GM10266 (cell line): Measurements from ENCODE around the gene PRKACB.

Experiments used
- DNase-seq: peaks from one replicate; pipeline ENCODE4 v3.0.0; 2012; ENCODE audit errors: extremely low spot score
- TF ChIP-seq, protein P1 (sequence below): IDR thresholded peaks from 2 replicates; pipeline ENCODE4 v1.5.1; 2012; ENCODE audit warnings: mild to moderate bottlenecking, low read depth; ENCODE audit not compliant: control insufficient read depth, insufficient read depth; ENCODE audit errors: missing control alignments

PRKACB gene

DNA sequence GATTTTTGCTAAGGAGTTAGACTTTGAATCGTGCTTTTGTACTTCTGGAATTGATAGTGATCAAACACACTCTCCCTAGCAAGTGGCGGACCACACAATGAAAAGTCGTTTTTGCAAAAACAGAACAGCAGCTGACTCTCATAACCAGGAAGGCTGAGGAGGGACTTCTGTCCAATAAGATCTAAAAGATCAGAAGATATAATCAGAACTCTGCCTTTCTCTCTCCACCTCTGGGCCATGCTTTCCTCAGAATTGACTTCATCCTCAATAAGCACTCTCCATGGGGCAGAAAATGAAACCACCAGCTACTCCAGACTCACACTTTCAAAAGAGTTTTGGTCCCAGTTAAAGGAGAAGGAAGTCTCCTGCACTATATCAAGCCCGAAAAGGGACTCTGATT lies 102.1 kb downstream of the PRKACB start:
- no peak for DNase-seq
- TF ChIP-seq, protein P1, sequence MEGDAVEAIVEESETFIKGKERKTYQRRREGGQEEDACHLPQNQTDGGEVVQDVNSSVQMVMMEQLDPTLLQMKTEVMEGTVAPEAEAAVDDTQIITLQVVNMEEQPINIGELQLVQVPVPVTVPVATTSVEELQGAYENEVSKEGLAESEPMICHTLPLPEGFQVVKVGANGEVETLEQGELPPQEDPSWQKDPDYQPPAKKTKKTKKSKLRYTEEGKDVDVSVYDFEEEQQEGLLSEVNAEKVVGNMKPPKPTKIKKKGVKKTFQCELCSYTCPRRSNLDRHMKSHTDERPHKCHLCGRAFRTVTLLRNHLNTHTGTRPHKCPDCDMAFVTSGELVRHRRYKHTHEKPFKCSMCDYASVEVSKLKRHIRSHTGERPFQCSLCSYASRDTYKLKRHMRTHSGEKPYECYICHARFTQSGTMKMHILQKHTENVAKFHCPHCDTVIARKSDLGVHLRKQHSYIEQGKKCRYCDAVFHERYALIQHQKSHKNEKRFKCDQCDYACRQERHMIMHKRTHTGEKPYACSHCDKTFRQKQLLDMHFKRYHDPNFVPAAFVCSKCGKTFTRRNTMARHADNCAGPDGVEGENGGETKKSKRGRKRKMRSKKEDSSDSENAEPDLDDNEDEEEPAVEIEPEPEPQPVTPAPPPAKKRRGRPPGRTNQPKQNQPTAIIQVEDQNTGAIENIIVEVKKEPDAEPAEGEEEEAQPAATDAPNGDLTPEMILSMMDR: no peak

DNA sequence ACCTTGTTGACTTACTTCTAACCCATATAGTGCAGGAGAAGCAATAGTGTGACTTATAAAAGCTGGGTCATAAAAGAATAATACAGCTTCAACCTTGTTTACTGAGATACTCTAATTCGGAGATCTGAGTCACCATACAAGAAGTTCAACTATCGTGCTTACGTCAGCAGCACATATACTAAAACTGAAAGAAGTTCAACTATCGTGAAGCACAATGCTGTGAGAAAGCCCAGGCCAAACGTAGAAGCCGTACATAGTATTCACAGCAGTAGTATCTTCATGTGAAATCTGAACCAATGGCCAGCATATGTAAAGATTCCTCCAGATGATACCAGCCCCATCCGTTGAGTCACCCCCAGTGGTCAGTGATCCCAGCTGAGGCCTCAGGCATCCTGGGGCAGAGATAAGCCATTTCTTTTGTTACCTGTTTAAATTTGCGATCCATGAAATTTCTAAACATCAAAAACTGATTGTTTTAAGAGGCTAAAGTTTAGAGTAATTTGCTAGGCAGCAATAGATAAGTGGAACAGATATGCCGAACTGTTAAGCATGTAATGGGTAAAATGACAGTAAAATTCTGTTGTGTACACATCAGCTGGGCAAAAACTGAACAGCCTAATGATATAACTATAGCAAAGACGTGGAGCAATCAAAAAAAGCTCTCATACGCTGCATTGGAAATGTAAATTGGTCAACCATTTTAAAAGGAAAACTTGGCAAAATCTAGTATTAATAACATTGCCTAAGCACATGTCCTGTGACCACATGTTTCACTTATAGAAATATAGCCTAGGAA lies 103.6 kb downstream of the PRKACB start:
- DNase-seq: no peak
- TF ChIP-seq, protein P1: no peak

DNA sequence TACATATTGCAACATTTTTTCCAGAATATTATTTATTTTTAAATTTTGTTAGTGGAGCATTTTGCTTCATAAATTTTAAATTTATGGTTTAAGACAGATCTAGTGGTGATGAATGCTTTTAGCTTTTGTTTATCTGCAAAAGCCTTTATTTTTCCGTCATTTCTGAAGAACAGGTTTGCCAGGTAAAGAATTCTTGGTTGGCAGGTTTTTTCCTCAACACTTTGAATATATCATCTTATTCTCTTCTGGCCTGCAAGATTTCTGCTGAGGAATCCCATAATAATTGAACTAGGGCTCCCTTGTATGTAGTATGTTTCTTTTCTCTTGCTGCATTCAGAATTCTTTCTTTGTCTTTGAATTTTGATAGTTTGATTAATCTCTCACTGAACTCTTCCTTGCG lies 106.6 kb downstream of the PRKACB start:
- TF ChIP-seq, protein P1: no peak
- DNase-seq: no peak

GRCh38 chr1:84253036-84253435 lies 109.0 kb downstream of the PRKACB start:
- TF ChIP-seq, protein P1: no peak
- no peak for DNase-seq

DNA sequence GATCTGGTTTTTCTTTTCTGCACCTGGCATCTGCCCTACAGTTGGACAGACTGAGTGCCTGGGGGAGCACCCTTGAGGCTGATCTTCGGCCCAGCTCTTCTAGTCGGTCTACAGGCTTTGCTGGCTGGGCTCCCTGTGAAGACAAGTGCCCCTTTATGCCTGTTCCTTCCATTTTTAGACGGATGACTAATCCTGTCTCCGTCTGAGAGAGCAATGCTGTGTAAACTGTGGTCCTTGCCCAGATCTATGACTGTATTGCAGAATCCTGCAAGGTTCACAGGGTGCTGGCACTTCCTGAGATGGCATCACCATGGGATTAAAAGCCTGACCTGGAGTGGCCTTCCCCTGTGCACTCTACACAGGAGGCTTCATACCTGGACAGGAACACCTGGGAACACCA lies 109.8 kb downstream of the PRKACB start:
- TF ChIP-seq, protein P1: no peak
- no peak for DNase-seq

DNA sequence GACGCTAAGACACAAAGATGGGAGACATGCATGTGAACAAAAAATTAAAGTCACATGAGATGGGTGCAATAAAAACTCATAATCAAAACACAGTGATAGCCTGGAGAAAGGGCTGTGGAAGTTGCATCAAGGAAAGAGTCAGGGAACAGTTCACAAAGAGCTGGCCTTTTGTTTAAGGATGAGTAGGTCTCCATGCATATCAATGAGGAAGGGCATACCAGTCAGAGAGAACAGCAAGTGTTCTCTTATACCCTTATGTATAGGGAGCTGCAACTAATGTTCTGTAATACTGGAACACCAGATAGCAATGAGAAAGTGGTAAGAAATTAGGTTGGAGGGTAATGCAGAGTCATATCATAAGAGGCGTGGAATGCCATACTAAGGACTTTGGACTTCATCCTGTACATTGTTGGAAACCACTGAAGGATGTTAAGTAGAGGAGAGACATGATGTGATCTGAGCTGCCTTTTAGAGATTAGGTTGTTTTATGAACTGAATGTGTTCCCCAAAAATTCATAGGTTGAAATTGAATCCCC lies 110.7 kb downstream of the PRKACB start:
- TF ChIP-seq, protein P1: no peak
- no peak for DNase-seq

- TF ChIP-seq, protein P1: no peak
- no peak for DNase-seq
Observed at GRCh38 chr1:84255582-84255981, 111.5 kb downstream of the PRKACB start.
